Caco-2 (cell line): ENCODE measurements around the gene UBE2O. TPM values are rescaled to one million over a fixed set of nuclear protein-coding genes. Genes with fewer than 3 reads are reported as not detected.
"Not testable (repeated sequence)": the region's sequence is repeated elsewhere in the genome, so short reads cannot be mapped to it uniquely, and the experiment has no call there.

ENCODE experiments used
- BruUV-seq: library from RNA; stranded (reverse); fragments of 400-500 nt; replicated peaks from 2 replicates; lab custom pipeline; 2021; lab: Mats Ljungman, UMichigan
- CTCF ChIA-PET: fragments of 300-600 bp; sonication (Branson Sonifier 250); formaldehyde crosslinking; loops from one replicate; lab custom pipeline; 2022; ENCODE audit warnings: antibody characterized with exemption; lab: Charles Lee
- POLR2A ChIA-PET: fragments of 300-600 bp; sonication (Branson Sonifier 250); formaldehyde crosslinking; loops from one replicate; lab custom pipeline; 2022; ENCODE audit warnings: antibody characterized with exemption; lab: Charles Lee
- DNase-seq, 2 experiments: peaks; one replicate each; pipeline versions ENCODE4 v3.0.0 to v3.0.0-alpha.2; 2020 to 2022
- H3K27me3 ChIP-seq: replicated peaks from 2 replicates; pipeline ENCODE4 v1.6.0; 2011; ENCODE audit warnings: low read length; ENCODE audit not compliant: control insufficient read depth, insufficient read depth
- H3K36me3 ChIP-seq: 2 replicates; pipeline ENCODE4 v1.5.1; 2011; ENCODE audit warnings: low read length; ENCODE audit not compliant: control insufficient read depth, insufficient read depth
- H3K4me1 ChIP-seq: fragments of 250-450 bp; sonication (Bioruptor Pico); 2 replicates; pipeline ENCODE4 v1.5.1; 2020; ENCODE audit warnings: mild to moderate bottlenecking
- H3K4me3 ChIP-seq: 2 replicates; pipeline ENCODE4 v1.5.1; 2011; ENCODE audit warnings: low read depth, mild to moderate bottlenecking, control low read depth, low read length
- H3K9me3 ChIP-seq: fragments of 250-450 bp; sonication (Bioruptor Pico); 2 replicates; pipeline ENCODE4 v1.5.1; 2020; ENCODE audit warnings: mild to moderate bottlenecking, moderate library complexity
- H3K27ac Mint-ChIP-seq: one replicate; pipeline ENCODE4 v1.8.0; 2022; ENCODE audit warnings: mixed read lengths; ENCODE audit not compliant: unreplicated experiment
- H3K27me3 Mint-ChIP-seq: one replicate; pipeline ENCODE4 v1.8.0; 2022; ENCODE audit warnings: mixed read lengths; ENCODE audit not compliant: insufficient read depth, unreplicated experiment
- H3K36me3 Mint-ChIP-seq: one replicate; pipeline ENCODE4 v1.8.0; 2022; ENCODE audit warnings: mild to moderate bottlenecking, mixed read lengths; ENCODE audit not compliant: insufficient read depth, unreplicated experiment
- H3K4me1 Mint-ChIP-seq: one replicate; pipeline ENCODE4 v1.8.0; 2022; ENCODE audit warnings: low read depth, mixed read lengths; ENCODE audit not compliant: unreplicated experiment
- H3K4me3 Mint-ChIP-seq: one replicate; pipeline ENCODE4 v1.8.0; 2022; ENCODE audit warnings: mild to moderate bottlenecking, moderate library complexity, mixed read lengths; ENCODE audit not compliant: unreplicated experiment
- H3K9me3 Mint-ChIP-seq: one replicate; pipeline ENCODE4 v1.8.0; 2022; ENCODE audit warnings: mixed read lengths; ENCODE audit not compliant: unreplicated experiment
- CTCF ChIP-seq, 2 experiments: fragments of 200-600 bp in 1 of 2; IDR thresholded peaks; 1 replicate in 1 of 2; 2 replicates in 1 of 2; pipeline versions ENCODE4 v1.5.1 to v1.8.0; 2011 to 2022; ENCODE audit warnings: antibody characterized with exemption in 1 of 2, control low read depth in 1 of 2, inconsistent platforms in 1 of 2, low read depth in 1 of 2, low read length in 1 of 2, mild to moderate bottlenecking in 1 of 2, moderate library complexity in 1 of 2; ENCODE audit not compliant: insufficient read depth in 1 of 2, severe bottlenecking in 1 of 2, unreplicated experiment in 1 of 2
- intact Hi-C: fragments of 100-400 bp; cut with micrococcal nuclease; formaldehyde crosslinking; loops from one replicate; pipeline ENCODE4 v1.10.0; 2022; ENCODE audit not compliant: unreplicated experiment
- total RNA-seq: library from RNA; stranded (reverse); gene quantifications from 2 replicates; pipeline ENCODE4 v1.2.3, GENCODE V29; 2022

Gene UBE2O
- total RNA-seq, 1 experiment from 2014 or later: 37.6 TPM

GRCh38 chr17:76365256-76365903 lies 87.6 kb downstream of the UBE2O start:
- CTCF ChIA-PET: interaction anchor here (0.5 to 1.7 kb wide), 7 partner anchors 8 to 233 kb away, joined by 3 to 15 read pairs (median 3); partner anchors contain the start of genes PRPSAP1 and SPHK1
- TF ChIP-seq CTCF (IDR thresholded peaks at IDR 0.05; ENCODE audit: insufficient read depth in 1 of 2, low read depth in 1 of 2, low read length in 1 of 2, severe bottlenecking in 1 of 2, unreplicated experiment in 1 of 2): peak in 1 of 2 experiments; percentile 26

GRCh38 chr17:76363107-76363842 lies 89.7 kb downstream of the UBE2O start:
- BruUV-seq: no TSS peak
- H3K27me3 Mint-ChIP-seq: no peaks in the 10 kb centered on the region
- POLR2A ChIA-PET: no interaction called here
- no peaks in the 10 kb centered on the region for H3K4me1 Mint-ChIP-seq
- no peak overlapping the region for H3K4me3 ChIP-seq
- no peak overlapping the region for H3K27ac Mint-ChIP-seq
- intact Hi-C loops: no loop called here
- CTCF ChIA-PET: interaction anchor here (0.6 kb wide), 1 partner anchor 580 kb away, joined by 3 read pairs; no protein-coding TSS in a partner anchor
- no peak overlapping the region for H3K4me3 Mint-ChIP-seq
- no peaks in the 10 kb centered on the region for H3K9me3 Mint-ChIP-seq
- H3K36me3 Mint-ChIP-seq: peaks cover 5% of the 10 kb centered on the region
- no peak for TF ChIP-seq CTCF (IDR thresholded peaks at IDR 0.05; ENCODE audit: insufficient read depth in 1 of 2, low read depth in 1 of 2, low read length in 1 of 2, severe bottlenecking in 1 of 2, unreplicated experiment in 1 of 2)
- H3K36me3 ChIP-seq: no peaks in the 10 kb centered on the region
- peaks cover 5% of the 10 kb centered on the region for H3K4me1 ChIP-seq
- H3K27me3 ChIP-seq: no peaks in the 10 kb centered on the region
- DNase-seq: no peak
- no peaks in the 10 kb centered on the region for H3K9me3 ChIP-seq

More at GRCh38 chr17:76365256-76365903, 87.6 kb downstream of the UBE2O start:
- H3K9me3 ChIP-seq: no peaks in the 10 kb centered on the region
- Mint-ChIP-seq H3K4me3 (no peak overlapping the region), H3K27ac (no peak overlapping the region), H3K4me1 (peaks cover 5% of the 10 kb centered on the region), H3K9me3 (no peaks in the 10 kb centered on the region), H3K27me3 (no peaks in the 10 kb centered on the region), H3K36me3 (peaks cover 9% of the 10 kb centered on the region)
- H3K36me3 ChIP-seq: no peaks in the 10 kb centered on the region
- no peak for DNase-seq
- H3K4me3 ChIP-seq: no peak overlapping the region
- intact Hi-C loops: no loop called here
- no peaks in the 10 kb centered on the region for H3K27me3 ChIP-seq
- H3K4me1 ChIP-seq: peaks cover 5% of the 10 kb centered on the region
- no TSS peak for BruUV-seq
- POLR2A ChIA-PET: no interaction called here

- no peak for DNase-seq
- Mint-ChIP-seq H3K4me3 (no peak overlapping the region), H3K27ac (no peak overlapping the region), H3K36me3 (no peaks in the 10 kb centered on the region), H3K9me3 (no peaks in the 10 kb centered on the region), H3K27me3 (no peaks in the 10 kb centered on the region), H3K4me1 (no peaks in the 10 kb centered on the region)
- no peaks in the 10 kb centered on the region for H3K27me3 ChIP-seq
- no peaks in the 10 kb centered on the region for H3K36me3 ChIP-seq
- H3K9me3 ChIP-seq: no peaks in the 10 kb centered on the region
- CTCF ChIA-PET: no interaction called here
- H3K4me3 ChIP-seq: no peak overlapping the region
- H3K4me1 ChIP-seq: no peaks in the 10 kb centered on the region
- POLR2A ChIA-PET: no interaction called here
- BruUV-seq: no TSS peak
- no peak for TF ChIP-seq CTCF (IDR thresholded peaks at IDR 0.05; ENCODE audit: insufficient read depth in 1 of 2, low read depth in 1 of 2, low read length in 1 of 2, severe bottlenecking in 1 of 2, unreplicated experiment in 1 of 2)
- intact Hi-C loops: no loop called here
Observed at GRCh38 chr17:76360461-76360860, 92.5 kb downstream of the UBE2O start.

- H3K4me3 Mint-ChIP-seq, CTCF ChIA-PET, H3K27me3 Mint-ChIP-seq, DNase-seq, intact Hi-C loops, H3K36me3 ChIP-seq, H3K27ac Mint-ChIP-seq, H3K36me3 Mint-ChIP-seq, H3K4me3 ChIP-seq, H3K9me3 Mint-ChIP-seq, H3K27me3 ChIP-seq, POLR2A ChIA-PET, H3K9me3 ChIP-seq, BruUV-seq, H3K4me1 Mint-ChIP-seq, H3K4me1 ChIP-seq: not testable (repeated sequence)
Observed at GRCh38 chr17:76359776-76360175, 93.2 kb downstream of the UBE2O start.
